ENCODE results near the gene LY9. TPM values are rescaled to one million over a fixed set of nuclear protein-coding genes. Genes with fewer than 3 reads are reported as not detected.

Gene LY9
- polyA plus RNA-seq, 1 of the 3 experiments (the other 2 are of a cell fraction) = not detected

- ChIA-PET CTCF (no interaction called here), POLR2A (no interaction called here)
- DNase-seq = no peak
- Histone ChIP-seq H3K79me2 (ENCODE audit: insufficient read depth) (no peaks in the 10 kb centered on the region), H4K20me1 (ENCODE audit: insufficient read depth) (no peaks in the 10 kb centered on the region), H3K4me1 (ENCODE audit: control insufficient read depth in 1 of 2, insufficient read depth in 2 of 2, low read depth in 1 of 2, low read length in 1 of 2) (no peaks in the 10 kb centered on the region), H3K9ac (no peak overlapping the region), H3K9me3 (no peaks in the 10 kb centered on the region), H3K27ac (ENCODE audit: low read depth in 2 of 2, low read length in 1 of 2) (no peak overlapping the region), H3K27me3 (ENCODE audit: insufficient read depth) (peaks cover 15% of the 10 kb centered on the region; the same call in 1 of the 2 replicates), H3K9me2 (no peaks in the 10 kb centered on the region), H3F3A (replicated peaks; ENCODE audit: insufficient read depth) (no peaks in the 10 kb centered on the region), H3K36me3 (replicated peaks in 1 of 2; ENCODE audit: control insufficient read depth in 1 of 2, insufficient read depth in 2 of 2, low read length in 1 of 2) (no peaks in the 10 kb centered on the region), H3K4me2 (no peak overlapping the region), H2AFZ (ENCODE audit: low read depth) (no peak overlapping the region), H3K4me3 (ENCODE audit: low read depth in 2 of 2, low read length in 1 of 2) (no peak overlapping the region)
- TF ChIP-seq FOXJ3 (CRISPR knock-in tag; IDR thresholded peaks at IDR 0.05) (no peak), YY1 (IDR thresholded peaks at IDR 0.05; ENCODE audit: low read depth) (no peak)
- 3% methylated on average over 5 of the region's 5 CpGs for WGBS (ENCODE audit: low lambda C conversion rate)
Measured at GRCh38 chr1:160752924-160753323, 43.0 kb upstream of the LY9 start.

DNA sequence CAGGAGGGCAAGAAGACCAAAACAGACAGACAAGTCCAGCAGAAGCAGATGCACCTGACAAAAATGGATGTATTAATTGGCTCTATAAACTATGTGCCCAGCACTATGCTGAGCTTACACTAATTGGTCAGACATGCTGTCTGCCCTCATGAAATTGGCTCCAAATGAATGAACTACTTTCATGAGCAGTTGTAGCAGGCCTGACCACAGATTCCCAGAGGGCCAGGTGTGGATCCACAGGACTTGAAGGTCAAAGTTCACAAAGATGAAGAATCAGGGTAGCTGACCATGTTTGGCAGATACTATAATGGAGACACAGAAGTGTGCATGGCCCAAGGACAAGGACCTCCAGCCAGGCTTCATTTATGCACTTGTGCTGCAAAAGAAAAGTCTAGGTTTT lies 42.4 kb upstream of the LY9 start:
- H3K9ac ChIP-seq = no peak overlapping the region
- no peaks in the 10 kb centered on the region for H3K36me3 ChIP-seq (replicated peaks in 1 of 2; ENCODE audit: control insufficient read depth in 1 of 2, insufficient read depth in 2 of 2, low read length in 1 of 2)
- H3F3A ChIP-seq (replicated peaks; ENCODE audit: insufficient read depth) = no peaks in the 10 kb centered on the region
- H3K4me2 ChIP-seq = no peak overlapping the region
- ChIA-PET POLR2A (no interaction called here), CTCF (no interaction called here)
- H3K9me3 ChIP-seq = no peaks in the 10 kb centered on the region
- no peak overlapping the region for H2AFZ ChIP-seq (ENCODE audit: low read depth)
- no peaks in the 10 kb centered on the region for H4K20me1 ChIP-seq (ENCODE audit: insufficient read depth)
- H3K4me1 ChIP-seq (ENCODE audit: control insufficient read depth in 1 of 2, insufficient read depth in 2 of 2, low read depth in 1 of 2, low read length in 1 of 2) = no peaks in the 10 kb centered on the region
- H3K4me3 ChIP-seq (ENCODE audit: low read depth in 2 of 2, low read length in 1 of 2) = no peak overlapping the region
- DNase-seq = no peak
- no peak overlapping the region for H3K27ac ChIP-seq (ENCODE audit: low read depth in 2 of 2, low read length in 1 of 2)
- TF ChIP-seq GABPA (IDR thresholded peaks at IDR 0.05; ENCODE audit: low read depth) (no peak), FOXJ3 (CRISPR knock-in tag; IDR thresholded peaks at IDR 0.05) (no peak), SMC3 (IDR thresholded peaks at IDR 0.05; ENCODE audit: low read depth, low read length) (no peak), TEAD4 (IDR thresholded peaks at IDR 0.05; ENCODE audit: borderline replicate concordance, insufficient read depth) (no peak), FOXM1 (IDR thresholded peaks at IDR 0.05; ENCODE audit: low read depth) (no peak), FOSL2 (IDR thresholded peaks at IDR 0.05; ENCODE audit: borderline replicate concordance, low read depth) (no peak), TAF1 (IDR thresholded peaks at IDR 0.05; ENCODE audit: borderline replicate concordance, low read depth, low read length) (no peak)
- TF ChIP-seq, protein P1, sequence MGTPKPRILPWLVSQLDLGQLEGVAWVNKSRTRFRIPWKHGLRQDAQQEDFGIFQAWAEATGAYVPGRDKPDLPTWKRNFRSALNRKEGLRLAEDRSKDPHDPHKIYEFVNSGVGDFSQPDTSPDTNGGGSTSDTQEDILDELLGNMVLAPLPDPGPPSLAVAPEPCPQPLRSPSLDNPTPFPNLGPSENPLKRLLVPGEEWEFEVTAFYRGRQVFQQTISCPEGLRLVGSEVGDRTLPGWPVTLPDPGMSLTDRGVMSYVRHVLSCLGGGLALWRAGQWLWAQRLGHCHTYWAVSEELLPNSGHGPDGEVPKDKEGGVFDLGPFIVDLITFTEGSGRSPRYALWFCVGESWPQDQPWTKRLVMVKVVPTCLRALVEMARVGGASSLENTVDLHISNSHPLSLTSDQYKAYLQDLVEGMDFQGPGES (IDR thresholded peaks at IDR 0.05; ENCODE audit: low read depth, low read length) = no peak
- TF ChIP-seq, protein P2, sequence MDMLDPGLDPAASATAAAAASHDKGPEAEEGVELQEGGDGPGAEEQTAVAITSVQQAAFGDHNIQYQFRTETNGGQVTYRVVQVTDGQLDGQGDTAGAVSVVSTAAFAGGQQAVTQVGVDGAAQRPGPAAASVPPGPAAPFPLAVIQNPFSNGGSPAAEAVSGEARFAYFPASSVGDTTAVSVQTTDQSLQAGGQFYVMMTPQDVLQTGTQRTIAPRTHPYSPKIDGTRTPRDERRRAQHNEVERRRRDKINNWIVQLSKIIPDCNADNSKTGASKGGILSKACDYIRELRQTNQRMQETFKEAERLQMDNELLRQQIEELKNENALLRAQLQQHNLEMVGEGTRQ (IDR thresholded peaks at IDR 0.05; ENCODE audit: borderline replicate concordance, low read depth, low read length) = no peak
- H3K79me2 ChIP-seq (ENCODE audit: insufficient read depth) = no peaks in the 10 kb centered on the region
- H3K9me2 ChIP-seq = no peaks in the 10 kb centered on the region
- H3K27me3 ChIP-seq (ENCODE audit: insufficient read depth) = peaks cover 15% of the 10 kb centered on the region; the same call in 1 of the 2 replicates

GRCh38 chr1:160755461-160755860 lies 40.5 kb upstream of the LY9 start:
- Histone ChIP-seq H4K20me1 (ENCODE audit: insufficient read depth) (no peaks in the 10 kb centered on the region), H3K36me3 (replicated peaks in 1 of 2; ENCODE audit: control insufficient read depth in 1 of 2, insufficient read depth in 2 of 2, low read length in 1 of 2) (no peaks in the 10 kb centered on the region), H3K9me2 (no peaks in the 10 kb centered on the region), H3K27ac (ENCODE audit: low read depth in 2 of 2, low read length in 1 of 2) (no peak overlapping the region), H3K27me3 (ENCODE audit: insufficient read depth) (peaks cover 15% of the 10 kb centered on the region; the same call in 1 of the 2 replicates), H3K9me3 (no peaks in the 10 kb centered on the region), H3F3A (replicated peaks; ENCODE audit: insufficient read depth) (no peaks in the 10 kb centered on the region), H3K4me2 (no peak overlapping the region), H3K4me3 (ENCODE audit: low read depth in 2 of 2, low read length in 1 of 2) (no peak overlapping the region), H3K9ac (no peak overlapping the region), H3K4me1 (ENCODE audit: control insufficient read depth in 1 of 2, insufficient read depth in 2 of 2, low read depth in 1 of 2, low read length in 1 of 2) (no peaks in the 10 kb centered on the region), H3K79me2 (ENCODE audit: insufficient read depth) (no peaks in the 10 kb centered on the region), H2AFZ (ENCODE audit: low read depth) (no peak overlapping the region)
- ChIA-PET POLR2A (no interaction called here), CTCF (interaction anchor here (0.9 kb wide), 1 partner anchor 43 kb away, joined by 3 read pairs; no protein-coding TSS in a partner anchor)
- WGBS (ENCODE audit: low lambda C conversion rate) = 0% methylated on average over 2 of the region's 2 CpGs
- DNase-seq = no peak
- TF ChIP-seq TAF1 (IDR thresholded peaks at IDR 0.05; ENCODE audit: borderline replicate concordance, low read depth, low read length) (no peak), FOSL2 (IDR thresholded peaks at IDR 0.05; ENCODE audit: borderline replicate concordance, low read depth) (no peak), FOXJ3 (CRISPR knock-in tag; IDR thresholded peaks at IDR 0.05) (no peak), SMC3 (IDR thresholded peaks at IDR 0.05; ENCODE audit: low read depth, low read length) (no peak), NRF1 (IDR thresholded peaks at IDR 0.05; ENCODE audit: low read depth, low read length) (no peak), FOXM1 (IDR thresholded peaks at IDR 0.05; ENCODE audit: low read depth) (no peak), PBX3 (IDR thresholded peaks at IDR 0.05) (no peak), SIN3A (IDR thresholded peaks at IDR 0.05; ENCODE audit: borderline replicate concordance, low read depth, low read length) (no peak), ZBTB33 (IDR thresholded peaks at IDR 0.05; ENCODE audit: borderline replicate concordance, low read depth) (no peak), CHD2 (IDR thresholded peaks at IDR 0.05; ENCODE audit: low read length, partially characterized antibody) (no peak), MEF2A (IDR thresholded peaks at IDR 0.05; ENCODE audit: borderline replicate concordance, low read depth) (no peak), MXI1 (IDR thresholded peaks at IDR 0.05; ENCODE audit: low read depth, low read length) (no peak), TEAD4 (IDR thresholded peaks at IDR 0.05; ENCODE audit: borderline replicate concordance, insufficient read depth) (no peak)

Measured in SK-N-SH (cell line).